ENCODE measurements around the gene GAS7.

The GAS7 gene

GRCh38 chr17:10053782-10054540 is 144.4 kb downstream of the GAS7 start:
- Histone ChIP-seq H3K4ac (ENCODE audit: low read depth, low read length) (no peak overlapping the region), H4K12ac (ENCODE audit: low read depth, low read length) (no peak overlapping the region)
- no CpG with 5 or more reads among the region's 12 CpGs for WGBS (ENCODE audit: extremely low coverage, insufficient coverage, insufficient read length)

DNA sequence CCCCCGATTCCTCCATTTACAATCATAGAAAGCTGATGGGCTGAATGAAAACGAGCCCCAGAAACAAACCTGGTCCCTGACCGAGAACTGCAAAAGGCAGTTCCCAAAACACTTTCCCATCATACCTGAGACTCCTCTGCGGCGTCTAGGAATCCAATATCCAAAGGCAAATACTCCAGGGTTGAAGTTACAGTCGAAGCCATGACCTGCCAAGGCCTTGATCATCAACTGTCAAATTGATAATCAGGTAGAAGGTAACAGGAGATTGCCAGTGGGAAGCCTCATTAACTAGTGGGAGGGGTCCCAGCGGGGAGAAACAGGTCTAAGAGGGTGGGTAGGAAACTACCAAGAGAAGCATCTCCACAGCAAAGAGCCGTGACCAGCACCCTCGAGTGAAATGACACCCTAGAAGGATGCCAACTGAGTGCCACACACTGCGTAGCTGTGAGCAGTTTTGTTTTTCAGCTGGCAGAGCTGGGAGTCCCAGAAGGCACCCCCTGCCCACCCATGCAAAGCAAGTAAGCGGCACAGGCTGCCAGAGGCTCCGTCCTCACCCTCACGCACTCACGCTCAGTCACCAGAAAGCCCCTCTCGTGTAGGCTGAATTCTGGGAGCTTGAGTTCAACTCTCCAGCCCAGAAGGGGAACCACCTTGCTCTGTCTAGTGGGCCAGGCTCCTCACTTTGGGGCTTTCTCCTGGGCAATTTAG is 146.1 kb downstream of the GAS7 start:
- H3K9ac ChIP-seq (ENCODE audit: low read length) = no peak overlapping the region
- peaks cover 9 to 12% of the 10 kb centered on the region in 2 experiments for H3K4me1 ChIP-seq (ENCODE audit: control insufficient read depth in 1 of 2, insufficient read depth in 2 of 2, low read length in 2 of 2)
- no peaks in the 10 kb centered on the region for H3K79me1 ChIP-seq (ENCODE audit: low read length)
- H4K8ac ChIP-seq (ENCODE audit: low read depth, low read length) = no peak overlapping the region
- peak overlapping the region; percentile 36 for H3K4ac ChIP-seq (ENCODE audit: low read depth, low read length)
- H3K36me3 ChIP-seq (ENCODE audit: control insufficient read depth in 1 of 2, insufficient read depth in 2 of 2, low read length in 2 of 2) = no peaks in the 10 kb centered on the region
- WGBS (ENCODE audit: extremely low coverage, insufficient coverage, insufficient read length) = no CpG with 5 or more reads among the region's 15 CpGs
- H3K79me2 ChIP-seq (ENCODE audit: control insufficient read depth, insufficient read depth, low read length, poor library complexity) = peaks cover 5% of the 10 kb centered on the region
- H3K27ac ChIP-seq (ENCODE audit: low read depth, low read length) = no peak overlapping the region
- H2AFZ ChIP-seq (ENCODE audit: insufficient read depth, low read length, poor library complexity) = no peak overlapping the region
- no peak overlapping the region for H2AK5ac ChIP-seq (ENCODE audit: low read length)
- H2BK120ac ChIP-seq (ENCODE audit: insufficient read depth, low read length, poor library complexity) = no peak overlapping the region
- no peak overlapping the region for H2BK12ac ChIP-seq (ENCODE audit: low read length)
- H3K23ac ChIP-seq (ENCODE audit: low read length) = no peak overlapping the region
- H3K9me3 ChIP-seq (ENCODE audit: insufficient read depth, low read depth, low read length) = no peaks in the 10 kb centered on the region
- no peak overlapping the region for H2BK5ac ChIP-seq (ENCODE audit: low read depth, low read length, poor library complexity)
- H3K27me3 ChIP-seq (ENCODE audit: insufficient read depth, low read length) = no peaks in the 10 kb centered on the region
- no peak overlapping the region for H3K18ac ChIP-seq (ENCODE audit: low read length)
- H4K12ac ChIP-seq (ENCODE audit: low read depth, low read length) = no peak overlapping the region
- H4K91ac ChIP-seq (ENCODE audit: low read depth, low read length) = no peak overlapping the region
- no peak overlapping the region for H3K4me2 ChIP-seq (ENCODE audit: low read length)
- H3K14ac ChIP-seq (ENCODE audit: low read length) = no peak overlapping the region
- DNase-seq = no peak
- H3K4me3 ChIP-seq (ENCODE audit: low read depth, low read length) = no peak overlapping the region

More at GRCh38 chr17:10053782-10054540, 144.4 kb downstream of the GAS7 start:
- Histone ChIP-seq H3K4me3 (ENCODE audit: low read depth, low read length) (no peak overlapping the region), H3K18ac (ENCODE audit: low read length) (no peak overlapping the region), H2AFZ (ENCODE audit: insufficient read depth, low read length, poor library complexity) (no peak overlapping the region), H4K8ac (ENCODE audit: low read depth, low read length) (no peak overlapping the region), H3K4me1 (ENCODE audit: control insufficient read depth in 1 of 2, insufficient read depth in 2 of 2, low read length in 2 of 2) (peaks cover 9 to 12% of the 10 kb centered on the region in 2 experiments), H2BK120ac (ENCODE audit: insufficient read depth, low read length, poor library complexity) (no peak overlapping the region), H3K9me3 (ENCODE audit: insufficient read depth, low read depth, low read length) (no peaks in the 10 kb centered on the region), H3K9ac (ENCODE audit: low read length) (no peak overlapping the region), H3K79me2 (ENCODE audit: control insufficient read depth, insufficient read depth, low read length, poor library complexity) (peaks cover 5% of the 10 kb centered on the region), H2AK5ac (ENCODE audit: low read length) (no peak overlapping the region), H3K4me2 (ENCODE audit: low read length) (no peak overlapping the region), H2BK12ac (ENCODE audit: low read length) (no peak overlapping the region), H3K79me1 (ENCODE audit: low read length) (no peaks in the 10 kb centered on the region), H3K27me3 (ENCODE audit: insufficient read depth, low read length) (no peaks in the 10 kb centered on the region), H3K23ac (ENCODE audit: low read length) (no peak overlapping the region), H3K14ac (ENCODE audit: low read length) (no peak overlapping the region), H3K27ac (ENCODE audit: low read depth, low read length) (no peak overlapping the region), H4K91ac (ENCODE audit: low read depth, low read length) (no peak overlapping the region), H3K36me3 (ENCODE audit: control insufficient read depth in 1 of 2, insufficient read depth in 2 of 2, low read length in 2 of 2) (no peaks in the 10 kb centered on the region), H2BK5ac (ENCODE audit: low read depth, low read length, poor library complexity) (no peak overlapping the region)
- DNase-seq = no peak

DNA sequence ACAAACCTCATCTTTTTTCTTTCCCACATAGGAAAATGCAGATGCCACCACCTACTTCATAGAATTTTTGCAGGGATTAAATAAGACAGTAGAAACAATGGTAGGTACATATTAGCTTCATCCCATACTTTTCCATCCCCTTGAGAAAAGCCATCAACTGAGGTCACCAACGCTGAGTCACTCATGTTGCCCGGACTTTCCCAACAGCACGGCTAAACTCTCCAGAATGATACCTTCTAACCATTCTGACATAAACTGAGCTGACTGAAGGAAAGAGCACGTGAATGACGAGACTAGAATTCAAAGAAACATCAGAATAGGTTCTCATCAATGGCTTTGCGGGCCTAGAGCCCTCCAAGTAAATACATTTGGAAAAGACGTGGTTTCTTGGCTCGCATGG is 147.3 kb downstream of the GAS7 start:
- Histone ChIP-seq H3K23ac (ENCODE audit: low read length) (no peak overlapping the region), H3K4me1 (ENCODE audit: control insufficient read depth in 1 of 2, insufficient read depth in 2 of 2, low read length in 2 of 2) (peaks cover 9 to 12% of the 10 kb centered on the region in 2 experiments), H3K79me2 (ENCODE audit: control insufficient read depth, insufficient read depth, low read length, poor library complexity) (peaks cover 5% of the 10 kb centered on the region), H3K4ac (ENCODE audit: low read depth, low read length) (no peak overlapping the region), H2BK120ac (ENCODE audit: insufficient read depth, low read length, poor library complexity) (no peak overlapping the region), H2AK5ac (ENCODE audit: low read length) (no peak overlapping the region), H4K8ac (ENCODE audit: low read depth, low read length) (no peak overlapping the region), H3K18ac (ENCODE audit: low read length) (no peak overlapping the region), H2AFZ (ENCODE audit: insufficient read depth, low read length, poor library complexity) (no peak overlapping the region), H3K14ac (ENCODE audit: low read length) (no peak overlapping the region), H3K27ac (ENCODE audit: low read depth, low read length) (no peak overlapping the region), H2BK12ac (ENCODE audit: low read length) (no peak overlapping the region), H3K4me3 (ENCODE audit: low read depth, low read length) (no peak overlapping the region), H3K9ac (ENCODE audit: low read length) (no peak overlapping the region), H3K4me2 (ENCODE audit: low read length) (no peak overlapping the region), H3K27me3 (ENCODE audit: insufficient read depth, low read length) (no peaks in the 10 kb centered on the region), H3K36me3 (ENCODE audit: control insufficient read depth in 1 of 2, insufficient read depth in 2 of 2, low read length in 2 of 2) (no peaks in the 10 kb centered on the region), H4K91ac (ENCODE audit: low read depth, low read length) (no peak overlapping the region), H2BK5ac (ENCODE audit: low read depth, low read length, poor library complexity) (no peak overlapping the region), H3K9me3 (ENCODE audit: insufficient read depth, low read depth, low read length) (no peaks in the 10 kb centered on the region), H3K79me1 (ENCODE audit: low read length) (no peaks in the 10 kb centered on the region), H4K12ac (ENCODE audit: low read depth, low read length) (no peak overlapping the region)
- no CpG with 5 or more reads among the region's 8 CpGs for WGBS (ENCODE audit: extremely low coverage, insufficient coverage, insufficient read length)
- DNase-seq = peak in 1 of 2 donors; percentile 47

DNA sequence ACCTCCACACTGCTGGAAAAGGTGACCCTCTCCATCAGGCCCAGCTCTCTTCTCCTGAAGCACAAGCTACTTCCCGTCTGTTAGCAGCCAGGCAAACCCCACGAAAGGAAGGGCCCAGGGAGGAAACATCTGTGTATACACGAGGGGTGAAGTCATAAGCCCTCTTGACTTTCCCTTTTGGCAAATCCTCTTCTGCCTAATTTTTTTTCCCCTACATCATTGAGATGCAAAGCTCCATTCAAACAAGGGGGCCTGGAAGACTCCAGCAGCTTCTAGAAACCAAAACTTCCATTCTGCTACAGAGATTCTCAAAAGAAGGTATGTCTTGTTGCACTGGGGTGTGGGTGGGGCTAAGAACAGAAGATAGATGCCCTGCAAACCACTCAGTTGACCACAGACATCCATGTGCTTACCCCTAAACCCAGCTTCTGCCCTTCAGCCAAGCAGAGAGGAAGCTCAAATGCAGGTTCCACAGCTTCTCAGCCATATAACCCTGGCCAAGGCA is 147.8 kb downstream of the GAS7 start:
- no peak overlapping the region for H4K8ac ChIP-seq (ENCODE audit: low read depth, low read length)
- no peak overlapping the region for H3K23ac ChIP-seq (ENCODE audit: low read length)
- no peak overlapping the region for H2BK120ac ChIP-seq (ENCODE audit: insufficient read depth, low read length, poor library complexity)
- peaks cover 5% of the 10 kb centered on the region for H3K79me2 ChIP-seq (ENCODE audit: control insufficient read depth, insufficient read depth, low read length, poor library complexity)
- H3K18ac ChIP-seq (ENCODE audit: low read length) = no peak overlapping the region
- DNase-seq = peak in 1 of 2 donors; percentile 17
- no peak overlapping the region for H4K91ac ChIP-seq (ENCODE audit: low read depth, low read length)
- no peaks in the 10 kb centered on the region for H3K36me3 ChIP-seq (ENCODE audit: control insufficient read depth in 1 of 2, insufficient read depth in 2 of 2, low read length in 2 of 2)
- H3K14ac ChIP-seq (ENCODE audit: low read length) = no peak overlapping the region
- H3K27me3 ChIP-seq (ENCODE audit: insufficient read depth, low read length) = no peaks in the 10 kb centered on the region
- WGBS (ENCODE audit: extremely low coverage, insufficient coverage, insufficient read length) = no CpG with 5 or more reads among the region's 3 CpGs
- H2AK5ac ChIP-seq (ENCODE audit: low read length) = no peak overlapping the region
- no peak overlapping the region for H2AFZ ChIP-seq (ENCODE audit: insufficient read depth, low read length, poor library complexity)
- no peak overlapping the region for H3K9ac ChIP-seq (ENCODE audit: low read length)
- no peak overlapping the region for H3K27ac ChIP-seq (ENCODE audit: low read depth, low read length)
- H3K79me1 ChIP-seq (ENCODE audit: low read length) = no peaks in the 10 kb centered on the region
- no peak overlapping the region for H2BK5ac ChIP-seq (ENCODE audit: low read depth, low read length, poor library complexity)
- H3K4me3 ChIP-seq (ENCODE audit: low read depth, low read length) = no peak overlapping the region
- no peak overlapping the region for H2BK12ac ChIP-seq (ENCODE audit: low read length)
- H3K4me2 ChIP-seq (ENCODE audit: low read length) = no peak overlapping the region
- no peak overlapping the region for H4K12ac ChIP-seq (ENCODE audit: low read depth, low read length)
- no peaks in the 10 kb centered on the region for H3K9me3 ChIP-seq (ENCODE audit: insufficient read depth, low read depth, low read length)
- peaks cover 9 to 12% of the 10 kb centered on the region in 2 experiments for H3K4me1 ChIP-seq (ENCODE audit: control insufficient read depth in 1 of 2, insufficient read depth in 2 of 2, low read length in 2 of 2)
- H3K4ac ChIP-seq (ENCODE audit: low read depth, low read length) = no peak overlapping the region

Measured in trophoblast cell (in vitro differentiated cells and primary cell).